ENCODE results near the gene ZNF672.

Gene ZNF672

GRCh38 chr1:248892590-248892989 is 54.6 kb downstream of the ZNF672 start:
- in situ Hi-C loops (cut with HindIII; ENCODE audit: low sequenced_read_pairs) = no loop called here
- DNase-seq (ENCODE audit: low read depth) = no peak
- H3K4me3 ChIP-seq (ENCODE audit: low read depth, low read length) = no peak overlapping the region
- no peak for TF ChIP-seq CTCF (IDR thresholded peaks at IDR 0.05; ENCODE audit: low read depth, low read length, missing control alignments)

GRCh38 chr1:248894837-248895236 is 56.8 kb downstream of the ZNF672 start:
- in situ Hi-C loops (cut with HindIII; ENCODE audit: low sequenced_read_pairs) = no loop called here
- no peak for TF ChIP-seq CTCF (IDR thresholded peaks at IDR 0.05; ENCODE audit: low read depth, low read length, missing control alignments)
- no peak overlapping the region for H3K4me3 ChIP-seq (ENCODE audit: low read depth, low read length)
- no peak for DNase-seq (ENCODE audit: low read depth)

GRCh38 chr1:248897412-248898337 is 59.7 kb downstream of the ZNF672 start:
- DNase-seq (ENCODE audit: low read depth) = no peak
- in situ Hi-C loops (cut with HindIII; ENCODE audit: low sequenced_read_pairs) = no loop called here
- TF ChIP-seq CTCF (IDR thresholded peaks at IDR 0.05; ENCODE audit: low read depth, low read length, missing control alignments) = no peak
- no peak overlapping the region for H3K4me3 ChIP-seq (ENCODE audit: low read depth, low read length)
